SK-N-SH treated with all-trans-retinoic acid at 6 μM for 48 hours (cell line): ENCODE data around the gene AIG1.

Source experiments
- ARNTL ChIP-seq: fragments of 450-650 bp; formaldehyde crosslinking; IDR thresholded peaks from 2 replicates; pipeline ENCODE4 v1.5.0; 2020; ENCODE audit warnings: low read depth, mild to moderate bottlenecking, moderate library complexity, borderline replicate concordance
- CSRNP3 ChIP-seq: fragments of 250-450 bp; sonication (Bioruptor Pico); IDR thresholded peaks from 2 replicates; pipeline ENCODE4 v1.5.1; 2021; ENCODE audit warnings: mild to moderate bottlenecking, moderate library complexity
- ESRRG ChIP-seq: fragments of 250-450 bp; sonication (Bioruptor Pico); IDR thresholded peaks from 2 replicates; pipeline ENCODE4 v1.6.1; 2021; ENCODE audit warnings: mild to moderate bottlenecking
- ISL1 ChIP-seq: fragments of 250-450 bp; sonication (Bioruptor Pico); IDR thresholded peaks from 2 replicates; pipeline ENCODE4 v2.1.2; 2022; ENCODE audit warnings: mild to moderate bottlenecking, moderate library complexity
- PATZ1 ChIP-seq: fragments of 250-450 bp; sonication (Bioruptor Pico); IDR thresholded peaks from 2 replicates; pipeline ENCODE4 v1.8.0; 2020; ENCODE audit warnings: mild to moderate bottlenecking, moderate library complexity, borderline replicate concordance
- TSHZ2 ChIP-seq: fragments of 250-450 bp; sonication (Bioruptor Pico); IDR thresholded peaks from 2 replicates; pipeline ENCODE4 v1.5.0; 2020; ENCODE audit warnings: mild to moderate bottlenecking, moderate library complexity
- ZC3H10 ChIP-seq: fragments of 250-450 bp; sonication (Bioruptor Pico); IDR thresholded peaks from 2 replicates; pipeline ENCODE4 v1.5.1; 2021; ENCODE audit warnings: mild to moderate bottlenecking, moderate library complexity
- ZFP30 ChIP-seq: fragments of 450-650 bp; formaldehyde crosslinking; IDR thresholded peaks from 2 replicates; pipeline ENCODE4 v1.5.0; 2022; ENCODE audit warnings: mild to moderate bottlenecking, moderate library complexity

GRCh38 chr6:143374014-143374413, 313.3 kb downstream of the AIG1 start:
- TF ChIP-seq ZC3H10 (CRISPR knock-in tag): no peak
- TF ChIP-seq CSRNP3 (CRISPR knock-in tag): no peak
- TF ChIP-seq ISL1 (CRISPR knock-in tag): no peak
- TF ChIP-seq ESRRG (CRISPR knock-in tag): no peak
- TF ChIP-seq TSHZ2 (CRISPR knock-in tag): no peak
- no peak for TF ChIP-seq ARNTL (CRISPR knock-in tag)
- no peak for TF ChIP-seq PATZ1 (CRISPR knock-in tag)
- TF ChIP-seq ZFP30 (CRISPR knock-in tag): no peak
